H1 (cell line): ENCODE measurements around the gene RTL9. TPM values are rescaled to one million over a fixed set of nuclear protein-coding genes. Genes with fewer than 3 reads are reported as not detected.

Experiments used
- CTCF ChIA-PET: fragments of 300-600 bp; sonication (Branson Sonifier 250); formaldehyde crosslinking; loops from one replicate; lab custom pipeline; 2021; ENCODE audit not compliant: partially characterized antibody; lab: Charles Lee
- POLR2A ChIA-PET: fragments of 300-600 bp; sonication (Branson Sonifier 250); formaldehyde crosslinking; loops from one replicate; lab custom pipeline; 2021; ENCODE audit warnings: inconsistent platforms; ENCODE audit not compliant: partially characterized antibody; lab: Charles Lee
- DNase-seq, 2 experiments: peaks; one replicate each; pipeline versions ENCODE4 v3.0.0 to v3.0.0-alpha.2; 2010 to 2022; ENCODE audit warnings: low spot score in 2 of 2, low read depth in 1 of 2, mixed read lengths in 1 of 2
- FAIRE-seq: peaks from 2 replicates; lab custom pipeline; 2011; peaks lifted over from hg19 to GRCh38; lab: Jason Lieb, UNC
- H2AFZ ChIP-seq: 2 replicates; pipeline ENCODE4 v1.8.1; 2012; ENCODE audit warnings: low read length, inconsistent platforms
- H2AK5ac ChIP-seq: 2 replicates; pipeline ENCODE4 v1.6.1; 2013; ENCODE audit warnings: low read depth, low read length
- H2BK120ac ChIP-seq: replicated peaks from 2 replicates; pipeline ENCODE3; 2013; ENCODE audit warnings: low read depth, low read length, inconsistent platforms
- H2BK12ac ChIP-seq: 2 replicates; pipeline ENCODE4 v1.6.1; 2013; ENCODE audit warnings: low read depth, low read length
- H2BK15ac ChIP-seq: 2 replicates; pipeline ENCODE4 v1.6.1; 2013; ENCODE audit warnings: low read length
- H2BK20ac ChIP-seq: 2 replicates; pipeline ENCODE4 v1.6.1; 2013; ENCODE audit warnings: low read length
- H2BK5ac ChIP-seq: 2 replicates; pipeline ENCODE4 v1.6.1; 2013; ENCODE audit warnings: low read depth, low read length
- H3K14ac ChIP-seq: 2 replicates; pipeline ENCODE4 v1.6.1; 2013; ENCODE audit warnings: inconsistent platforms; ENCODE audit not compliant: insufficient read length
- H3K18ac ChIP-seq: 2 replicates; pipeline ENCODE4 v1.6.1; 2013; ENCODE audit warnings: low read length; ENCODE audit errors: extremely low read depth
- H3K23ac ChIP-seq: 2 replicates; pipeline ENCODE4 v1.6.1; 2013; ENCODE audit warnings: inconsistent platforms; ENCODE audit not compliant: insufficient read length
- H3K23me2 ChIP-seq: 2 replicates; pipeline ENCODE4 v1.6.1; 2013; ENCODE audit warnings: low read depth, low read length
- H3K27ac ChIP-seq: 2 replicates; pipeline ENCODE4 v1.6.1; 2011; ENCODE audit warnings: low read depth, low read length, inconsistent platforms
- H3K27me3 ChIP-seq, 4 experiments: replicated peaks in 1 of 4; 1 replicate in 1 of 4; 2 replicates in 3 of 4; pipeline versions ENCODE4 v1.6.1 to v1.8.1; 2011 to 2013; ENCODE audit warnings: low read length in 3 of 4, mild to moderate bottlenecking in 3 of 4, inconsistent platforms in 2 of 4, mixed read lengths in 2 of 4, moderate library complexity in 1 of 4; ENCODE audit not compliant: control insufficient read depth in 3 of 4, insufficient read depth in 3 of 4; ENCODE audit errors: extremely low read depth in 1 of 4
- H3K36me3 ChIP-seq, 4 experiments: 2 replicates each; pipeline versions ENCODE4 v1.6.1 to v1.8.1; 2011 to 2013; ENCODE audit warnings: mild to moderate bottlenecking in 4 of 4, low read length in 3 of 4, moderate library complexity in 2 of 4, control low read depth in 1 of 4, inconsistent platforms in 1 of 4; ENCODE audit not compliant: insufficient read depth in 4 of 4, control insufficient read depth in 2 of 4
- H3K4ac ChIP-seq: replicated peaks from 2 replicates; pipeline ENCODE3; 2013; ENCODE audit warnings: low read length, low read depth, mixed read lengths, inconsistent platforms; ENCODE audit not compliant: insufficient read length
- H3K4me1 ChIP-seq, 4 experiments: replicated peaks in 1 of 4; 1 replicate in 1 of 4; 2 replicates in 3 of 4; pipeline versions ENCODE4 v1.6.1 to v1.8.1; 2011 to 2013; ENCODE audit warnings: low read length in 3 of 4, inconsistent platforms in 2 of 4, mixed read lengths in 1 of 4; ENCODE audit not compliant: insufficient read depth in 4 of 4, control insufficient read depth in 3 of 4
- H3K4me2 ChIP-seq, 2 experiments: 2 replicates each; pipeline versions ENCODE4 v1.6.1 to v1.8.1; 2011 to 2013; ENCODE audit warnings: low read depth in 2 of 2, low read length in 2 of 2, control low read depth in 1 of 2, inconsistent platforms in 1 of 2, mild to moderate bottlenecking in 1 of 2; ENCODE audit not compliant: insufficient read depth in 1 of 2
- H3K4me3 ChIP-seq, 4 experiments: fragments of 200-600, 300-600 bp in 1 of 4; sonication (generic), shearing (Covaris generic), sonication (Bioruptor Twin) in 1 of 4; 2 replicates each; pipeline versions ENCODE4 v1.5.1 to v1.8.1; 2011 to 2016; ENCODE audit warnings: low read length in 4 of 4, low read depth in 3 of 4, control low read depth in 2 of 4, inconsistent platforms in 2 of 4, mild to moderate bottlenecking in 2 of 4, mixed read lengths in 1 of 4, moderate library complexity in 1 of 4; ENCODE audit not compliant: insufficient read depth in 2 of 4; ENCODE audit errors: extremely low read depth in 1 of 4
- H3K56ac ChIP-seq: replicated peaks from 2 replicates; pipeline ENCODE3; 2013; ENCODE audit warnings: low read depth, mild to moderate bottlenecking, mixed read lengths, low read length, inconsistent platforms; ENCODE audit not compliant: insufficient read length
- H3K79me1 ChIP-seq: 2 replicates; pipeline ENCODE4 v1.6.1; 2013; ENCODE audit warnings: low read depth, low read length, control low read depth
- H3K79me2 ChIP-seq, 2 experiments: 2 replicates each; pipeline versions ENCODE4 v1.6.1 to v1.8.1; 2012 to 2013; ENCODE audit warnings: low read length in 2 of 2, mild to moderate bottlenecking in 2 of 2, inconsistent platforms in 1 of 2; ENCODE audit not compliant: insufficient read depth in 2 of 2, control insufficient read depth in 1 of 2
- H3K9ac ChIP-seq, 4 experiments: replicated peaks in 1 of 4; 1 replicate in 1 of 4; 2 replicates in 3 of 4; pipeline versions ENCODE4 v1.6.1 to v1.8.1; 2011 to 2013; ENCODE audit warnings: low read depth in 3 of 4, low read length in 3 of 4, control low read depth in 2 of 4, mild to moderate bottlenecking in 2 of 4, moderate library complexity in 2 of 4, inconsistent platforms in 1 of 4; ENCODE audit errors: extremely low read depth in 1 of 4
- H3K9me3 ChIP-seq, 2 experiments: 2 replicates each; pipeline versions ENCODE4 v1.6.1 to v1.8.1; 2012 to 2013; ENCODE audit warnings: mild to moderate bottlenecking in 2 of 2, moderate library complexity in 2 of 2, control low read depth in 1 of 2, inconsistent platforms in 1 of 2, low read depth in 1 of 2, low read length in 1 of 2, mixed read lengths in 1 of 2; ENCODE audit not compliant: insufficient read depth in 2 of 2
- H4K20me1 ChIP-seq, 2 experiments: replicated peaks in 1 of 2; 2 replicates each; pipeline versions ENCODE3 to v1.8.1; 2011 to 2013; ENCODE audit warnings: inconsistent platforms in 2 of 2, low read length in 2 of 2, mild to moderate bottlenecking in 1 of 2; ENCODE audit not compliant: insufficient read depth in 2 of 2, control insufficient read depth in 1 of 2
- H4K5ac ChIP-seq: 2 replicates; pipeline ENCODE4 v1.6.1; 2013; ENCODE audit warnings: low read length, low read depth, mixed read lengths, inconsistent platforms; ENCODE audit not compliant: insufficient read length
- H4K8ac ChIP-seq: 2 replicates; pipeline ENCODE4 v1.8.0; 2013; ENCODE audit warnings: mild to moderate bottlenecking, moderate library complexity, low read length, inconsistent platforms; ENCODE audit not compliant: insufficient read depth; ENCODE audit errors: extremely low read depth
- H4K91ac ChIP-seq: replicated peaks from 2 replicates; pipeline ENCODE3; 2013; ENCODE audit warnings: low read length, mixed read lengths, inconsistent platforms; ENCODE audit not compliant: insufficient read length
- ASH2L ChIP-seq: fragments of 200-600, 300-600 bp; sonication (generic); IDR thresholded peaks from one replicate; pipeline ENCODE4 v1.7.1; 2017; ENCODE audit warnings: low read length
- BCL11A ChIP-seq, 2 experiments: IDR thresholded peaks; one replicate each; pipeline ENCODE4 v1.6.1; 2011; ENCODE audit warnings: low read depth in 2 of 2, low read length in 2 of 2, mild to moderate bottlenecking in 2 of 2
- BRCA1 ChIP-seq: IDR thresholded peaks from 2 replicates; pipeline ENCODE4 v1.6.1; 2012; ENCODE audit warnings: low read depth, low read length, improper control_type of control experiment
- CHD1 ChIP-seq: IDR thresholded peaks from 2 replicates; pipeline ENCODE4 v1.6.1; 2012; ENCODE audit warnings: low read depth, low read length, improper control_type of control experiment
- FOSL1 ChIP-seq: IDR thresholded peaks from 2 replicates; pipeline ENCODE4 v1.6.1; 2011; ENCODE audit warnings: mild to moderate bottlenecking, low read depth, low read length, moderate library complexity; ENCODE audit not compliant: insufficient read depth
- MAFK ChIP-seq: IDR thresholded peaks from 2 replicates; pipeline ENCODE4 v1.6.1; 2012; ENCODE audit warnings: low read depth, mild to moderate bottlenecking, improper control_type of control experiment, low read length
- NANOG ChIP-seq: IDR thresholded peaks from 2 replicates; pipeline ENCODE4 v1.6.1; 2011; ENCODE audit warnings: low read length, low read depth, mild to moderate bottlenecking, inconsistent platforms; ENCODE audit not compliant: insufficient read depth, poor library complexity, severe bottlenecking
- POU5F1 ChIP-seq: IDR thresholded peaks from 2 replicates; pipeline ENCODE4 v1.6.1; 2011; ENCODE audit warnings: low read depth, mild to moderate bottlenecking, low read length, moderate library complexity
- RNF2 ChIP-seq: fragments of 200-900, 300-1000 bp; sonication (generic); IDR thresholded peaks from 2 replicates; pipeline ENCODE4 v1.7.1; 2016; ENCODE audit warnings: borderline replicate concordance, low read depth, mild to moderate bottlenecking, antibody characterized with exemption, low read length; ENCODE audit not compliant: poor library complexity, severe bottlenecking; ENCODE audit errors: missing control alignments
- SIRT6 ChIP-seq: IDR thresholded peaks from one replicate; pipeline ENCODE4 v1.7.1; 2012; ENCODE audit warnings: low read length, inconsistent platforms
- TAF1 ChIP-seq: IDR thresholded peaks from 2 replicates; pipeline ENCODE4 v1.6.1; 2011; ENCODE audit warnings: mild to moderate bottlenecking, low read depth, low read length
- WGBS, 2 experiments: shearing (Covaris generic) in 1 of 2; methylation state at CpG; one replicate each; pipeline versions ENCODE4 v1.1.6 to v1.1.7; 2013 to 2015; ENCODE audit warnings: low lambda C conversion rate in 2 of 2, mixed read lengths in 2 of 2, inconsistent platforms in 1 of 2, low coverage in 1 of 2, missing lambda C conversion rate in 1 of 2; ENCODE audit not compliant: insufficient replicate concordance in 2 of 2, insufficient coverage in 1 of 2, insufficient read length in 1 of 2; ENCODE audit errors: extremely low coverage in 1 of 2, missing lambda C conversion rate in 1 of 2; 5-methylcytosine and 5-hydroxymethylcytosine counted together
- polyA plus RNA-seq, 7 experiments: library from polyadenylated mRNA; depleted of rRNA in 3 of 7; stranded (reverse) in 5 of 7; unstranded in 2 of 7; fragments of >200 nt in 5 of 7; fragments of 200-250 nt in 2 of 7; gene quantifications; 1 replicate in 5 of 7; 2 replicates in 1 of 7; 4 replicates in 1 of 7; pipeline versions ENCODE4 v1.2.1 to v1.2.3, GENCODE V29; 2011 to 2013; ENCODE audit warnings: missing spikeins in 2 of 7, mixed read lengths in 2 of 7
- total RNA-seq: library from RNA; stranded (reverse); fragmentation: NEBNext Ultra II Directional; extraction: Animal tissue kit (Norgen Biotek cat#: 25700); gene quantifications from 2 replicates; pipeline ENCODE4 v1.2.1, GENCODE V29; 2021
- TF ChIP-seq, protein P1 (sequence below): IDR thresholded peaks from 2 replicates; pipeline ENCODE4 v1.6.1; 2011; ENCODE audit warnings: low read length, improper control_type of control experiment
- TF ChIP-seq, protein P2 (sequence below): IDR thresholded peaks from 2 replicates; pipeline ENCODE4 v1.6.1; 2011; ENCODE audit warnings: low read depth, mild to moderate bottlenecking, low read length; ENCODE audit not compliant: insufficient read depth

The RTL9 gene
- total and polyA plus RNA-seq, 2 of the 8 experiments (the other 6 are each of a cell fraction or from before 2014, with no cell fraction given) = 0.09 to 0.20 TPM

DNA sequence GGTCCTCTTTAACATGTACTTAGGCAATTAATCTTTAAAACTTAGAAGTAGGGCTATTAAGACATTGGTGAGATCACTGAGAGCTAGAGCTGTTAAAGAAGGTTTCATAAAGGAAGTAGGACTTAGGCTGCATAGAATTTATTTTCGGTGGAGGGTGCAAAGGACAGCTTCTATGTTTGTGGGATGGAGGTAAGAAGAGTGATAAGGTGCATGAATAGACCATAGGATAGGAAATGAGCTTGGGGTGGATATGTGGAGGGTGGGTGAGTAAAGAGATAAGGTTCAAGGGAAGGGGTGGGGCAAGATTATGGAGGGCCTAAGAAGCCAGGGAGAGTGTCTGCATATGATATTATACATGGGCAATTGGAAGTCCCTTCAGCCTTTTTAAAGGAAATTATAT is 15.9 kb downstream of the RTL9 start:
- no peaks in the 10 kb centered on the region for H3K36me3 ChIP-seq
- no peak overlapping the region for H2BK20ac ChIP-seq
- H4K91ac ChIP-seq = no peak overlapping the region
- no peak overlapping the region for H3K4me3 ChIP-seq
- H2AK5ac ChIP-seq = no peak overlapping the region
- no peak overlapping the region for H3K4ac ChIP-seq
- 88% methylated on average over 1 of the region's 1 CpG; no CpG with 5 or more reads in 1 of the 2 experiments for WGBS, 2 experiments
- no peak overlapping the region for H2BK120ac ChIP-seq
- H4K20me1 ChIP-seq = no peaks in the 10 kb centered on the region
- no peak overlapping the region for H3K9ac ChIP-seq
- H3K79me1 ChIP-seq = no peaks in the 10 kb centered on the region
- no peak overlapping the region for H4K8ac ChIP-seq
- H2AFZ ChIP-seq = no peak overlapping the region
- no peaks in the 10 kb centered on the region for H3K4me1 ChIP-seq
- H3K23me2 ChIP-seq = no peaks in the 10 kb centered on the region
- H3K9me3 ChIP-seq = no peaks in the 10 kb centered on the region
- H3K14ac ChIP-seq = no peak overlapping the region
- H2BK15ac ChIP-seq = no peak overlapping the region
- H3K23ac ChIP-seq = no peak overlapping the region
- H2BK5ac ChIP-seq = no peak overlapping the region
- H3K4me2 ChIP-seq = no peak overlapping the region
- no peak overlapping the region for H3K18ac ChIP-seq
- DNase-seq (no peak), FAIRE-seq (no peak)
- ChIA-PET POLR2A (no interaction called here), CTCF (interaction anchor here (1.2 kb wide), 1 partner anchor 33 kb away, joined by 4 read pairs; no protein-coding TSS in a partner anchor)
- no peaks in the 10 kb centered on the region for H3K79me2 ChIP-seq
- no peaks in the 10 kb centered on the region for H3K27me3 ChIP-seq
- no peak overlapping the region for H3K27ac ChIP-seq
- no peak overlapping the region for H3K56ac ChIP-seq
- no peak overlapping the region for H2BK12ac ChIP-seq
- H4K5ac ChIP-seq = no peak overlapping the region
- TF ChIP-seq TAF1 (no peak), POU5F1 (no peak), RNF2 (no peak), SIRT6 (no peak), NANOG (no peak), ASH2L (no peak), BRCA1 (no peak), FOSL1 (no peak), CHD1 (no peak), BCL11A (IDR thresholded peaks at IDR 0.05; ENCODE audit: low read depth in 2 of 2, low read length in 2 of 2) (no peak), MAFK (no peak)
- TF ChIP-seq, protein P1, sequence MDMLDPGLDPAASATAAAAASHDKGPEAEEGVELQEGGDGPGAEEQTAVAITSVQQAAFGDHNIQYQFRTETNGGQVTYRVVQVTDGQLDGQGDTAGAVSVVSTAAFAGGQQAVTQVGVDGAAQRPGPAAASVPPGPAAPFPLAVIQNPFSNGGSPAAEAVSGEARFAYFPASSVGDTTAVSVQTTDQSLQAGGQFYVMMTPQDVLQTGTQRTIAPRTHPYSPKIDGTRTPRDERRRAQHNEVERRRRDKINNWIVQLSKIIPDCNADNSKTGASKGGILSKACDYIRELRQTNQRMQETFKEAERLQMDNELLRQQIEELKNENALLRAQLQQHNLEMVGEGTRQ = no peak
- TF ChIP-seq, protein P2, sequence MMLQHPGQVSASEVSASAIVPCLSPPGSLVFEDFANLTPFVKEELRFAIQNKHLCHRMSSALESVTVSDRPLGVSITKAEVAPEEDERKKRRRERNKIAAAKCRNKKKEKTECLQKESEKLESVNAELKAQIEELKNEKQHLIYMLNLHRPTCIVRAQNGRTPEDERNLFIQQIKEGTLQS = no peak
